ENCODE data around the gene ADCY3. TPM values are rescaled to one million over a fixed set of nuclear protein-coding genes. Genes with fewer than 3 reads are reported as not detected.

Gene ADCY3
- total and polyA plus RNA-seq, 8 donors, result 5.2 to 339 (median 24.2) TPM

DNA sequence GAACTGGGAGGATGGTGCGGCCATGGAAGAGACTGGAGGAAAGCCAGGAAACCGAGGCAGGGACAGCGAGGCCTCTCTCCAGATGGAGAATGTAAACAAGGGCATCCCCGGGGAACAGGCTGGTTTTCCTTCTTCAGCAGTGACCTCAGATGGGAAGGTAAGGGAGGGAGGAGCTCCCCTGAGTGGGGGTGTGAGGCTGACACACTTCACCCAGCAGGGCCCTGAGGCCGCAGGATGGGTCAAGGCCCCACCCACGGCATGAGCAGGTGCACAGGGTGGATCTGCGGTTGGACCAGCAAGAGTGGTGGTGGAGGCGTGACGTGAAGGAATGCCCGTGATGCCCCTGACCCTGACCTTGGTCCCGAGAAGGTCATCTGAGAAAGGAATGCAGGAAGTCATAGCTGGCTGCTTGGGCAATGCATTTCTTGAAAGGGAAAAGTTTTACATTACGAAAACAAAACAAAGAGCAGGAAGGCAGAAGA lies 48.1 kb downstream of the ADCY3 start:
- peaks cover 0 to 10% (median 7%) of the 10 kb centered on the region in 4 donors for H3K4me1 ChIP-seq
- TF ChIP-seq, protein P1, sequence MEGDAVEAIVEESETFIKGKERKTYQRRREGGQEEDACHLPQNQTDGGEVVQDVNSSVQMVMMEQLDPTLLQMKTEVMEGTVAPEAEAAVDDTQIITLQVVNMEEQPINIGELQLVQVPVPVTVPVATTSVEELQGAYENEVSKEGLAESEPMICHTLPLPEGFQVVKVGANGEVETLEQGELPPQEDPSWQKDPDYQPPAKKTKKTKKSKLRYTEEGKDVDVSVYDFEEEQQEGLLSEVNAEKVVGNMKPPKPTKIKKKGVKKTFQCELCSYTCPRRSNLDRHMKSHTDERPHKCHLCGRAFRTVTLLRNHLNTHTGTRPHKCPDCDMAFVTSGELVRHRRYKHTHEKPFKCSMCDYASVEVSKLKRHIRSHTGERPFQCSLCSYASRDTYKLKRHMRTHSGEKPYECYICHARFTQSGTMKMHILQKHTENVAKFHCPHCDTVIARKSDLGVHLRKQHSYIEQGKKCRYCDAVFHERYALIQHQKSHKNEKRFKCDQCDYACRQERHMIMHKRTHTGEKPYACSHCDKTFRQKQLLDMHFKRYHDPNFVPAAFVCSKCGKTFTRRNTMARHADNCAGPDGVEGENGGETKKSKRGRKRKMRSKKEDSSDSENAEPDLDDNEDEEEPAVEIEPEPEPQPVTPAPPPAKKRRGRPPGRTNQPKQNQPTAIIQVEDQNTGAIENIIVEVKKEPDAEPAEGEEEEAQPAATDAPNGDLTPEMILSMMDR (IDR thresholded peaks at IDR 0.05), result no peak
- no peak for TF ChIP-seq EP300 (IDR thresholded peaks at IDR 0.05)
- intact Hi-C loops (cut with DNase I; ENCODE audit: low total_unique reads), result no loop called here
- H3K27me3 ChIP-seq, result no peaks in the 10 kb centered on the region
- H3K27ac ChIP-seq, result peak overlapping the region in 4 of 5 donors; percentile 19 to 78 (median 52)
- peaks cover 0 to 6% (median 0%) of the 10 kb centered on the region in 4 donors for H3K36me3 ChIP-seq
- peak in 1 of 2 donors; percentile 42 for DNase-seq
- H3K9me3 ChIP-seq, result no peaks in the 10 kb centered on the region
- no peak overlapping the region for H3K4me3 ChIP-seq
- WGBS, 5 donors, result 67 to 77% (median 72%) methylated on average over 12 of the region's 12 CpGs

DNA sequence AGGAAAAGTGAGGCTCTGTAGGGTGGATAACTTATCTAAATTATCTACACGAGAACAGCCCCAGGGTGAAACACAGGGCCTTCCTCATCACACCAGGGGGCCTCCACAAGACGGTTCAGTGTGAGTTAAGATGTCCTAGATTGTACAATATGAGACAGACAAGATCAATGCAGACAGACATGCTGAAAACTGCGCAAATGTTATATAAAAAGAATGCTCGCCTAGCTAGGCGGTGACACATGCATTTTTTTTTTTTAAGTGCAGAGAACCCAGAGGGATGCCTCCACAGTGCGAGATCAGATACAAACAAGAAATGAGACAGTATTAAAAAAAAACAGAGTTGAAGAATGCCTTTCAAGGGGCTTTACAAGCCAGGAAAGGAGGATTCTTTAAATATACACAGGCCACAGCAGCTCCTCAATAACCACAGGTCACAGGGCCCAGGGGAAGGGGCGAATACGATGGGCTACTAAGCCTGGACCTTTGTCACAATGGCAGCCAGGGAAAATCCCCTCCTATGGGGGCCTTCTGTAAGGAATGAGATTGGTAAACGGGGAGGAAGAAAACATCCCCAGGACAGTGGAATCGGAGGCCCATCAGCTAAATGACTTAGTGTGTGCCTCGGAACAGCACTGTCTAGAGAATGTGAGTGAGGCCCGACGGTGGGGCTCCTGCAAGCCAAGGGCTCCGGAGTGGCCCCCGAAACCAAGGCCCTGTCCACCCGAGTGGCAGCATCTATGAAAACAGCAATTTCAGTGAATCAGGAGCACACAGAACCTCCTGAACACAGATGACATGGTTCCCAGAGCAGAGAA lies 48.9 kb downstream of the ADCY3 start:
- Histone ChIP-seq H3K4me1 (peaks cover 0 to 10% (median 7%) of the 10 kb centered on the region in 4 donors), H3K27ac (peak overlapping the region in 4 of 5 donors; percentile 41 to 78 (median 46)), H3K36me3 (peaks cover 0 to 6% (median 0%) of the 10 kb centered on the region in 4 donors), H3K9me3 (no peaks in the 10 kb centered on the region), H3K4me3 (no peak overlapping the region), H3K27me3 (no peaks in the 10 kb centered on the region)
- intact Hi-C loops (cut with DNase I; ENCODE audit: low total_unique reads), result no loop called here
- DNase-seq, result no peak
- TF ChIP-seq POLR2AphosphoS5 (IDR thresholded peaks at IDR 0.05), result no peak
- TF ChIP-seq, protein P1 (IDR thresholded peaks at IDR 0.05), result no peak
- TF ChIP-seq EP300 (IDR thresholded peaks at IDR 0.05), result no peak
- no peak for TF ChIP-seq POLR2A (IDR thresholded peaks at IDR 0.05)
- 86 to 92% (median 89%) methylated on average over 16 of the region's 16 CpGs for WGBS, 5 donors

DNA sequence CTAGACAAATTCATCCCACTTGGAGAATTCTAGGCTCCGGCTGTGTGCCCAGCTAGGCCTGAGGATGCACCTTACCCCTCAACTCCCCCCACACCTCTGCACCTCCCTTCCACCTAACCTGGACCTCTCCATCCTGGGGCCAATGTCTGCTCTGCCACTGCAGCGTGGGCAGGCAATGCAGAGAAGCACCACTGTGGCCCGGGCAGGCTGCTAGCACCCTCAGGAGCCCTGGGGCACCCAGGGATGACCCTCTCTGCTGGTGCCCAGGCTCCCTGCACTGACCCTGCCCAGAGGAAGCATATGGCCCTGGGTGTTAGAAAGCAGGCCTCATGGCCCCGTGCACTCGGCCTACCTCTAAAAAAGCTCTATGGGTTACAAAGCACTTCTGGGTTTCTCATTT lies 49.6 kb downstream of the ADCY3 start:
- peak overlapping the region in 1 of 5 donors; percentile 78 for H3K27ac ChIP-seq
- peaks cover 0 to 6% (median 0%) of the 10 kb centered on the region in 4 donors for H3K36me3 ChIP-seq
- H3K27me3 ChIP-seq, result no peaks in the 10 kb centered on the region
- no peak for DNase-seq
- peaks cover 0 to 10% (median 7%) of the 10 kb centered on the region in 4 donors for H3K4me1 ChIP-seq
- H3K4me3 ChIP-seq, result no peak overlapping the region
- 94 to 97% (median 96%) methylated on average over 4 to 5 of the region's 5 CpGs for WGBS, 5 donors
- no peak for TF ChIP-seq POLR2A (IDR thresholded peaks at IDR 0.05)
- TF ChIP-seq, protein P1 (IDR thresholded peaks at IDR 0.05), result no peak
- no peak for TF ChIP-seq POLR2AphosphoS5 (IDR thresholded peaks at IDR 0.05)
- no peak for TF ChIP-seq EP300 (IDR thresholded peaks at IDR 0.05)
- intact Hi-C loops (cut with DNase I; ENCODE audit: low total_unique reads), result no loop called here
- H3K9me3 ChIP-seq, result no peaks in the 10 kb centered on the region

DNA sequence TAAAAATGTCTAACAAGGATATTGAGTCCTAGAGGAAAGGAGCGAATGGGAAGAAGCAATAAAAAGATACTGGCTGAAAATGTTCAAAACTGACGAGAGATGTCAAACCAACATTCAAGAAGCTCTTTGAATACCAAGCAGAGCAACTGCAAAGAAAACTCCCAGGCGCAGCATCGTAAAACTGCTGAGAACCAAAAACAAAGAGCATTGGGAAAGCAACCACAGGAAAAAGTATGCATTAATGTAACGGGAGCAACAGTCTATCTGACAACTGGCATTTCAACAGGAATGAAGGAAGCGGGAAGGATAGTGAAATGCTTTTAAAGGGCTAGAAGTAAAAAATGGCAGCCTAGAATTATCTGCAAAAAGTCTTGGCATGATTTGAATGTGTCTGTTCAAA lies 53.1 kb downstream of the ADCY3 start:
- peaks cover 0 to 4% (median 3%) of the 10 kb centered on the region in 4 donors for H3K4me1 ChIP-seq
- H3K27ac ChIP-seq, result no peak overlapping the region
- no peak overlapping the region for H3K4me3 ChIP-seq
- H3K9me3 ChIP-seq, result no peaks in the 10 kb centered on the region
- 91 to 97% (median 93%) methylated on average over 6 of the region's 6 CpGs for WGBS, 5 donors
- H3K27me3 ChIP-seq, result no peaks in the 10 kb centered on the region
- TF ChIP-seq, protein P1 (IDR thresholded peaks at IDR 0.05), result no peak
- TF ChIP-seq EP300 (IDR thresholded peaks at IDR 0.05) (no peak), POLR2AphosphoS5 (IDR thresholded peaks at IDR 0.05) (no peak), POLR2A (IDR thresholded peaks at IDR 0.05) (no peak)
- DNase-seq, result no peak
- peaks cover 0 to 6% (median 0%) of the 10 kb centered on the region in 4 donors for H3K36me3 ChIP-seq
- intact Hi-C loops (cut with DNase I; ENCODE audit: low total_unique reads), result no loop called here
